ENCODE measurements around the gene CXXC4. TPM values are rescaled to one million over a fixed set of nuclear protein-coding genes. Genes with fewer than 3 reads are reported as not detected.

CXXC4 gene
- under 1 TPM in 4 of 5 donors, not detected in 1; 0.09 to 0.20 (median 0.13) TPM for total RNA-seq
- 0.90 TPM for total RNA-seq (2013)
- 0 to 0.84 (median 0.04) reads per million in 29 experiments for total RNA-seq

- Mint-ChIP-seq H3K36me3 (no peaks in the 10 kb centered on the region), H3K27ac (peak within 1 kb of the TSS in 1 of 2 donors; percentile 15), H3K4me3 (peak within 1 kb of the TSS; percentile 77), H3K4me1 (peaks cover 38 to 49% (median 39%) of the 10 kb centered on the region in 3 donors), H3K27me3 (peaks cover 26 to 41% of the 10 kb centered on the region in 2 donors), H3K9me3 (no peaks in the 10 kb centered on the region)
- WGBS (ENCODE audit: insufficient coverage): 4% methylated on average over 17 of the region's 42 CpGs
- Histone ChIP-seq H3K27ac (ENCODE audit: low read length) (no peak within 1 kb of the TSS), H3K9me3 (no peaks in the 10 kb centered on the region), H3K4me1 (ENCODE audit: control insufficient read depth in 1 of 2, extremely low read depth in 1 of 2, insufficient read depth in 2 of 2, low read length in 2 of 2) (peaks cover 9 to 19% of the 10 kb centered on the region in 2 experiments), H3K27me3 (replicated peaks in 1 of 2; ENCODE audit: control insufficient read depth in 2 of 2, extremely low read depth in 1 of 2, insufficient read depth in 2 of 2, low read length in 1 of 2) (peaks cover 22 to 23% of the 10 kb centered on the region in 2 experiments), H3K36me3 (ENCODE audit: control insufficient read depth in 2 of 2, extremely low read depth in 1 of 2, insufficient read depth in 1 of 2, low read length in 1 of 2) (no peaks in the 10 kb centered on the region), H3K4me3 (ENCODE audit: control insufficient read depth in 1 of 2, extremely low read depth in 1 of 2, low read length in 1 of 2) (peak within 1 kb of the TSS; percentile 40 to 67)
- peak in 15 of 35 experiments; percentile 0 to 47 (median 8) for DNase-seq
- ATAC-seq (replicated peaks in 1 of 4): peak; percentile 7 to 31 (median 18)
- ChIA-PET POLR2A (no interaction called here), CTCF (no interaction called here)
These were observed at the start of gene CXXC4 for GRCh38 chr4:104494822-104495559. Gene CXXC4, minus strand, starts transcription at chr4:104494894. Its CDS starts 3,092 bp downstream, at chr4:104491802.

DNA sequence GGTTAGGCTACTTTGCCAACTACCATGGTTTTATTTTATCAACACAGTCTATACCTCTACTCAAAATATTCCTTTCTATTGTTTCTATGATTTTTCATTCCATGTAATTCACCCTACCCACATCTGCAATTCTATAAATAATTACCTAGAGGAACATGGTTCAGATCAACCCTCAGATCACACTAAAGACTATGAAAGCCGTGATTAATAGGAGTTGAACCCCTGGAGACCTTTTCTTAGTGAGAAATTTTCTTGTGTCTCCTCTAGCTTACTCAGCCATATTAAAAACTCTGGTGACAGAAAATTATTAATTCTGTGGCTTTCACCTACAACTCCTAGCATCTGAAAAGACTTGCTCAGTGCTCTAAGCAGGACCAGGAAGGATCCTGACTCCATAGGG, 38.5 kb upstream of the CXXC4 start:
- no peak overlapping the region for H3K4me3 ChIP-seq (ENCODE audit: control insufficient read depth in 1 of 2, extremely low read depth in 1 of 2, low read length in 1 of 2)

GRCh38 chr4:104532677-104533076, 38.0 kb upstream of the CXXC4 start:
- Histone ChIP-seq H3K27me3 (replicated peaks in 1 of 2; ENCODE audit: control insufficient read depth in 2 of 2, extremely low read depth in 1 of 2, insufficient read depth in 2 of 2, low read length in 1 of 2) (no peaks in the 10 kb centered on the region), H3K4me1 (ENCODE audit: control insufficient read depth in 1 of 2, extremely low read depth in 1 of 2, insufficient read depth in 2 of 2, low read length in 2 of 2) (no peaks in the 10 kb centered on the region), H3K9me3 (no peaks in the 10 kb centered on the region), H3K4me3 (ENCODE audit: control insufficient read depth in 1 of 2, extremely low read depth in 1 of 2, low read length in 1 of 2) (no peak overlapping the region), H3K36me3 (ENCODE audit: control insufficient read depth in 2 of 2, extremely low read depth in 1 of 2, insufficient read depth in 1 of 2, low read length in 1 of 2) (no peaks in the 10 kb centered on the region), H3K27ac (ENCODE audit: low read length) (no peak overlapping the region)
- no peak overlapping the region for H3K27ac Mint-ChIP-seq
- no peak overlapping the region for H3K4me3 Mint-ChIP-seq
- ATAC-seq (replicated peaks in 1 of 4): no peak
- 100% methylated on average over 2 of the region's 2 CpGs for WGBS (ENCODE audit: insufficient coverage)
- no peaks in the 10 kb centered on the region for H3K36me3 Mint-ChIP-seq
- DNase-seq: no peak
- peaks cover 0 to 4% (median 0%) of the 10 kb centered on the region in 3 donors for H3K9me3 Mint-ChIP-seq
- ChIA-PET CTCF (interaction anchor here in 1 of 2 donors (0.7 kb wide), 1 partner anchor 630 kb away, joined by 3 read pairs; no protein-coding TSS in a partner anchor), POLR2A (no interaction called here)
- H3K4me1 Mint-ChIP-seq: no peaks in the 10 kb centered on the region
- H3K27me3 Mint-ChIP-seq: peaks cover 0 to 3% of the 10 kb centered on the region in 2 donors

More for the DNA sequence above, 38.5 kb upstream of the CXXC4 start:
- ChIA-PET CTCF (no interaction called here), POLR2A (no interaction called here)
- Histone ChIP-seq H3K36me3 (ENCODE audit: control insufficient read depth in 2 of 2, extremely low read depth in 1 of 2, insufficient read depth in 1 of 2, low read length in 1 of 2) (no peaks in the 10 kb centered on the region), H3K27me3 (replicated peaks in 1 of 2; ENCODE audit: control insufficient read depth in 2 of 2, extremely low read depth in 1 of 2, insufficient read depth in 2 of 2, low read length in 1 of 2) (no peaks in the 10 kb centered on the region), H3K9me3 (no peaks in the 10 kb centered on the region), H3K27ac (ENCODE audit: low read length) (no peak overlapping the region), H3K4me1 (ENCODE audit: control insufficient read depth in 1 of 2, extremely low read depth in 1 of 2, insufficient read depth in 2 of 2, low read length in 2 of 2) (no peaks in the 10 kb centered on the region)
- no peak for ATAC-seq (replicated peaks in 1 of 4)
- WGBS (ENCODE audit: insufficient coverage): no CpG with 5 or more reads among the region's 1 CpG
- Mint-ChIP-seq H3K27ac (no peak overlapping the region), H3K4me3 (no peak overlapping the region), H3K9me3 (no peaks in the 10 kb centered on the region), H3K27me3 (no peaks in the 10 kb centered on the region), H3K4me1 (no peaks in the 10 kb centered on the region), H3K36me3 (no peaks in the 10 kb centered on the region)
- DNase-seq: no peak

DNA sequence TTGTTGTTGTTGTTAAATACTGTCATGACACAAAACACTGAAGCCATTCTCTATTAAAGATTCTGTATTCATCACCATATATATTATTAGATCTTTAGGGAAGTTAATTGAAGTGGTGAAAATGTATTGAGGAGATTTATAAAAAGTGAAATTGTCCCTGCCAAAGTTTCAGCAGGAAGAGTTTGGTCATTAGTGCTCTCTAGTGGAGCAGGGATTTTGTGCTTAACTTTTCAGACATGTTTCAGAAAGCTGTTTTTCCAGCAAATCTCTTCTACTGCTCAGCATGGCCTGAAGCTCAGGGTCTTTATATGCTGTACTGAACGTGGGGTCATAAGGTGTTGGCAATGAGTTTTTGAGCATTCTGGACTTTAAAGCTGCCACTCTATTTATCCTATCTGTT, 36.7 kb upstream of the CXXC4 start:
- H3K9me3 Mint-ChIP-seq: peaks cover 0 to 11% (median 0%) of the 10 kb centered on the region in 3 donors
- Histone ChIP-seq H3K27ac (ENCODE audit: low read length) (no peak overlapping the region), H3K4me3 (ENCODE audit: control insufficient read depth in 1 of 2, extremely low read depth in 1 of 2, low read length in 1 of 2) (no peak overlapping the region), H3K9me3 (no peaks in the 10 kb centered on the region), H3K4me1 (ENCODE audit: control insufficient read depth in 1 of 2, extremely low read depth in 1 of 2, insufficient read depth in 2 of 2, low read length in 2 of 2) (no peaks in the 10 kb centered on the region), H3K36me3 (ENCODE audit: control insufficient read depth in 2 of 2, extremely low read depth in 1 of 2, insufficient read depth in 1 of 2, low read length in 1 of 2) (no peaks in the 10 kb centered on the region), H3K27me3 (replicated peaks in 1 of 2; ENCODE audit: control insufficient read depth in 2 of 2, extremely low read depth in 1 of 2, insufficient read depth in 2 of 2, low read length in 1 of 2) (no peaks in the 10 kb centered on the region)
- H3K27ac Mint-ChIP-seq: no peak overlapping the region
- no peaks in the 10 kb centered on the region for H3K36me3 Mint-ChIP-seq
- ChIA-PET CTCF (no interaction called here), POLR2A (no interaction called here)
- no peak for DNase-seq
- no peaks in the 10 kb centered on the region for H3K4me1 Mint-ChIP-seq
- peaks cover 0 to 6% of the 10 kb centered on the region in 2 donors for H3K27me3 Mint-ChIP-seq
- no CpG with 5 or more reads among the region's 1 CpG for WGBS (ENCODE audit: insufficient coverage)
- H3K4me3 Mint-ChIP-seq: no peak overlapping the region
- no peak for ATAC-seq (replicated peaks in 1 of 4)

DNA sequence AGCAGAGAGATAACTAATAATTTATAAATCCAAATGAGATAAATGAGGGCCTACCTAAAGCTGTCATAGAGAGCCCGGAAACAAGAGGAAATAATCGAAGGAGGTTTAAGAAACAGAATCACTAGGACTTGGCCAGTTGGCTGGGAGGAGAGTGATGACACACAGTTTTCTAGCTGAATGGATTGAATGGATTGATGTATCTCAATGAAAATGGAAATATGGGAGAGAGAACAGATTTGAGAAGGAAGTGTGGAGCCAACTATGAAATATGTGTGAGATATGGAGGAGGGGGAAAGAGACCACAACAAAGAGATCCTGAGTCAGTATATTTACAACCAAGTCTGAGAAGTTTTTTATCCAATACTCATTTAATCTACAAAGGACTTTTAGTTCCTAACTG, 35.7 kb upstream of the CXXC4 start:
- H3K9me3 Mint-ChIP-seq: peaks cover 0 to 11% (median 0%) of the 10 kb centered on the region in 3 donors
- no peak overlapping the region for H3K27ac ChIP-seq (ENCODE audit: low read length)
- H3K4me3 Mint-ChIP-seq: no peak overlapping the region
- no peak overlapping the region for H3K4me3 ChIP-seq (ENCODE audit: control insufficient read depth in 1 of 2, extremely low read depth in 1 of 2, low read length in 1 of 2)
- H3K27me3 ChIP-seq (replicated peaks in 1 of 2; ENCODE audit: control insufficient read depth in 2 of 2, extremely low read depth in 1 of 2, insufficient read depth in 2 of 2, low read length in 1 of 2): no peaks in the 10 kb centered on the region
- peaks cover 0 to 6% of the 10 kb centered on the region in 2 donors for H3K27me3 Mint-ChIP-seq
- ATAC-seq (replicated peaks in 1 of 4) (no peak), DNase-seq (no peak)
- H3K9me3 ChIP-seq: no peaks in the 10 kb centered on the region
- ChIA-PET CTCF (no interaction called here), POLR2A (no interaction called here)
- H3K27ac Mint-ChIP-seq: no peak overlapping the region
- no peaks in the 10 kb centered on the region for H3K36me3 Mint-ChIP-seq
- H3K4me1 Mint-ChIP-seq: no peaks in the 10 kb centered on the region
- no peaks in the 10 kb centered on the region for H3K4me1 ChIP-seq (ENCODE audit: control insufficient read depth in 1 of 2, extremely low read depth in 1 of 2, insufficient read depth in 2 of 2, low read length in 2 of 2)
- WGBS (ENCODE audit: insufficient coverage): 100% methylated on average over 2 of the region's 2 CpGs
- no peaks in the 10 kb centered on the region for H3K36me3 ChIP-seq (ENCODE audit: control insufficient read depth in 2 of 2, extremely low read depth in 1 of 2, insufficient read depth in 1 of 2, low read length in 1 of 2)

- CTCF ChIA-PET: no interaction called here
These were observed 29.9 kb upstream of the CXXC4 start for GRCh38 chr4:104524591-104524990.

More at GRCh38 chr4:104524591-104524990, 29.9 kb upstream of the CXXC4 start:
- WGBS (ENCODE audit: insufficient coverage): 100% methylated on average over 1 of the region's 1 CpG
- no peak overlapping the region for H3K27ac ChIP-seq (ENCODE audit: low read length)
- POLR2A ChIA-PET: no interaction called here
- no peaks in the 10 kb centered on the region for H3K27me3 ChIP-seq (replicated peaks in 1 of 2; ENCODE audit: control insufficient read depth in 2 of 2, extremely low read depth in 1 of 2, insufficient read depth in 2 of 2, low read length in 1 of 2)
- H3K4me3 Mint-ChIP-seq: no peak overlapping the region
- ATAC-seq (replicated peaks in 1 of 4) (no peak), DNase-seq (no peak)
- no peaks in the 10 kb centered on the region for H3K4me1 ChIP-seq (ENCODE audit: control insufficient read depth in 1 of 2, extremely low read depth in 1 of 2, insufficient read depth in 2 of 2, low read length in 2 of 2)
- H3K9me3 Mint-ChIP-seq: peaks cover 0 to 11% (median 0%) of the 10 kb centered on the region in 3 donors
- H3K27me3 Mint-ChIP-seq: peaks cover 0 to 6% of the 10 kb centered on the region in 2 donors
- no peaks in the 10 kb centered on the region for H3K9me3 ChIP-seq
- H3K4me3 ChIP-seq (ENCODE audit: control insufficient read depth in 1 of 2, extremely low read depth in 1 of 2, low read length in 1 of 2): no peak overlapping the region
- no peaks in the 10 kb centered on the region for H3K36me3 ChIP-seq (ENCODE audit: control insufficient read depth in 2 of 2, extremely low read depth in 1 of 2, insufficient read depth in 1 of 2, low read length in 1 of 2)
- no peaks in the 10 kb centered on the region for H3K36me3 Mint-ChIP-seq
- no peaks in the 10 kb centered on the region for H3K4me1 Mint-ChIP-seq
- no peak overlapping the region for H3K27ac Mint-ChIP-seq
